TTC549 (cell line): ENCODE results near the gene CD37.
"Not testable (repeated sequence)": the region's sequence is repeated elsewhere in the genome, so short reads cannot be mapped to it uniquely, and the experiment has no call there.

Experiments
- FAIRE-seq: peaks from 2 replicates; lab custom pipeline; 2012; peaks lifted over from hg19 to GRCh38; lab: Jason Lieb, UNC

The CD37 gene, protein sequence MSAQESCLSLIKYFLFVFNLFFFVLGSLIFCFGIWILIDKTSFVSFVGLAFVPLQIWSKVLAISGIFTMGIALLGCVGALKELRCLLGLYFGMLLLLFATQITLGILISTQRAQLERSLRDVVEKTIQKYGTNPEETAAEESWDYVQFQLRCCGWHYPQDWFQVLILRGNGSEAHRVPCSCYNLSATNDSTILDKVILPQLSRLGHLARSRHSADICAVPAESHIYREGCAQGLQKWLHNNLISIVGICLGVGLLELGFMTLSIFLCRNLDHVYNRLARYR

DNA sequence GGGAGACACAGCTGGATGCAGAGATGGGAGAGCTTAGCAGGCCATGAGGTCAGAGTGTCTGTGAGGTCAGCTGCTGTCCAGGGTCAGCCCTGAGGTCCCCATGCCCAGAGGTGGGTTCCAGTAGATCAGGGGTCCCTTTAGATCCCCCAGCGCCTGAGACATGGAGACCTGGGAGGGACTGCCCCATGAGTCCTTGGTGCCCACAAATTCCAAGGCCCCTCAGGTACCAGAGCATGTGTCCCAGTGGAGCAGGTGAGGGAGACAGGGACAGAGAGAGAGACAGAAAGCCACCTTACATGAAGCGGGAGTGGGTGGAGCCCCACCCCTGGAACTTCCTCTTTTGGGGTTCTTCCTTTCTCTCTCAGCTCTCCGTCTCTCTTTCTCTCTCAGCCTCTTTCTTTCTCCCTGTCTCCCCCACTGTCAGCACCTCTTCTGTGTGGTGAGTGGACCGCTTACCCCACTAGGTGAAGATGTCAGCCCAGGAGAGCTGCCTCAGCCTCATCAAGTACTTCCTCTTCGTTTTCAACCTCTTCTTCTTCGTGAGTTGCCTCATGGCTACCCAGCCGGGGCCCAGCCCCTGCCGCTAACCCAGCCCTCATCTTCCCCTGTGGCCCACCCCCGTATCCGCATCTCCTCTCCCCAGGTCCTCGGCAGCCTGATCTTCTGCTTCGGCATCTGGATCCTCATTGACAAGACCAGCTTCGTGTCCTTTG is at the start of gene CD37:
Gene CD37, plus strand, starts transcription at position 336 of the 713 bp plus-strand sequence. Its CDS starts 135 bp downstream, at position 471.
- FAIRE-seq = no peak

DNA sequence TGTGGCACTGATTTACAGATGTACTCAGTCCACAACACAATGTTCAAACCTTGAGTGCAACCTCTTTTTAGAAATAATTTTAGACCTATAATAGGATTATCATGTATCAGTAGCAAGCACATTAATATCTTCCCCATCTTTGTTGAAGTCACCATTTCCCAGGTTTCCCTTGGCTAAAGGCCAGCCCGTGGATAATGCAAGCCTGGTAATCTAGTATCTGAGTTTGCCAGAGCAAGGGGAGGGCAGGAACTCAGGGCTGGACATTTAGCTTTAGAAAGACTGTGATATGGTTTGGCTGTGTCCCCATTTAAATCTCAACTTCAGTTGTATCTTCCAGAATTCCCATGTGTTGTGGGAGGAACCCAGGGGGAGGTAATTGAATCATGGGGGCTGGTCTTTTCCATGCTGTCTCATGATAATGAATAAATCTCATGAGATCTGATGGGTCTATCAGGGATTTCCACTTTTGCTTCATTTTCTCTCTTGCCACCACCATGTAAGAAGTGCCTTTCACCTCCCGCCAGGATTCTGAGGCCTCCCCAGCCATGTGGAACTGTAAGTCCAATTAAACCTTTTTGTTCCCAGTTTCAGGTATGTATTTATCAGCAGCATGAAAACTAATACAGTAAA is 48.0 kb upstream of the CD37 start:
- FAIRE-seq = no peak

DNA sequence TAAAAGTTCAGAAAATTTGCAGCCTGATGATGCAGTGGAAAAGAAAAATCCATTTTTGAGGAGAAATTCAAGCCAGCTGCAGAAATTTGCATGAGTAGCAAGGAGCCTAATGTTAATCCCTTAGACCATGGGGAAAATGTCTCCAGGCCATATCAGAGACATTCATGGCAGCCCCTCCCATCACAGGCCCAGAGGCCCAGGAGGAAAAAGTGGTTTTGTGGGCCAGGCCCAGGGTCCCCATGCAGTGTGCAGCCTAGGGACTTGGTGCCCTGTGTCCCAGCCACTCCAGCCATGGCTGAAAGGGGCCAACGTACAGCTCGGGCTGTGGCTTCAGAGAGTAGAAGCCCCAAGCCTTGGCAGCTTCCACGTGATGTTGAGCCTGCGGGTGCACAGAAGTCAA is 47.0 kb upstream of the CD37 start:
- FAIRE-seq = not testable (repeated sequence)

DNA sequence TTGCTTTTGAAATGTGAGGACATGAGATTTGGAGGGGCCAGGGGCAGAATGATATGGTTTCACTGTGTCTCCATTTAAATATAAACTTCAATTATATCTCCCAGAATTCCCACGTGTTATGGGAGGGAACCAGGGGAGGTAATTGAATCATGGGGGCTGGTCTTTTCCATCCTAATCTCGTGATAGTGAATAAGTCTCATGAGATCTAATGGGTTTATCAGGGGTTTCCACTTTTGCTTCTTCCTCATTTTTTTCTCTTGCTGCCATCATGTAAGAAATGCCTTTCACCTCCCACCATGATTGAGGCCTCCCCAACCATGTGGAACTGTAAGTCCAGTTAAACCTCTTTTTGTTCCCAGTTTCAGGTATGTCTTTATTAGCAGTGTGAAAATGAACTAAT is 45.9 kb upstream of the CD37 start:
- not testable (repeated sequence) for FAIRE-seq

DNA sequence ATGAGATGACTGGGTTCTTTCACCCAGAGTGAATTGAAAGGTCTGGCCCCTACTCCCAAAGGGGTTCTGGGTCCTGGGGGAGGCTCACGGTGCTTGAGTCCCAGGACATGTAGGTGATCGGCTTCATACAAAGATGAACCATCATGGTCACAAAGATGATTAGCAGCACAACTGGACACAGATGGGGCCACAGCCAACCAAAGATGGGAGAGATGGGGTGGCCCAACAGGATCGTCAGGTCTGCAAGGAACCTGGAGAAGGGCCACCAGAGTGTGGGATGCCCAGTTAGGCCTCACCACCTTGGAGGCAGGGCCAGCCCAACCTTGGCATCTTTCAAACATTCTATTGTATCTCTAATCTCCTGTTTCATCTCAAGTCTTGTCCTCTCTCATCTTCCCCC is 44.7 kb upstream of the CD37 start:
- FAIRE-seq = no peak

DNA sequence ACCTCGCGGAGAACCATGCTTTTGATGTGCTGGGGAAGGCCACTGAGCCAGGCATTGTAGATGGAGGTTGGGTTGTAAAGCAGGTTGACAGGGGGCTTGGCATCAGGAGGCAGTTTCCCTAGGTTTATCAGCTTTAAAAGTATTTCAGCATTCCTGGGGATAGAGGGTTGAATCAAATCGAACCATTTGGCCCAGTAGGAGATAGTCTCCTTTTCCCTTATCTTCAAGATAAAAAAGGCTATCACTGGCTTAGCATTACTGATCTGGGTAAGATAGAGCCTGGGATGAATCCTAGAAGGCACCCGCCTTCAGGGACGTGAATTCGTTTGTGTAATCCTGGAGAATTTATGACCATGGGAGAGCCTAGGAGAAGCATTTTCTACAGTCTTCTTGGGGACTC is 40.8 kb upstream of the CD37 start:
- FAIRE-seq = no peak

DNA sequence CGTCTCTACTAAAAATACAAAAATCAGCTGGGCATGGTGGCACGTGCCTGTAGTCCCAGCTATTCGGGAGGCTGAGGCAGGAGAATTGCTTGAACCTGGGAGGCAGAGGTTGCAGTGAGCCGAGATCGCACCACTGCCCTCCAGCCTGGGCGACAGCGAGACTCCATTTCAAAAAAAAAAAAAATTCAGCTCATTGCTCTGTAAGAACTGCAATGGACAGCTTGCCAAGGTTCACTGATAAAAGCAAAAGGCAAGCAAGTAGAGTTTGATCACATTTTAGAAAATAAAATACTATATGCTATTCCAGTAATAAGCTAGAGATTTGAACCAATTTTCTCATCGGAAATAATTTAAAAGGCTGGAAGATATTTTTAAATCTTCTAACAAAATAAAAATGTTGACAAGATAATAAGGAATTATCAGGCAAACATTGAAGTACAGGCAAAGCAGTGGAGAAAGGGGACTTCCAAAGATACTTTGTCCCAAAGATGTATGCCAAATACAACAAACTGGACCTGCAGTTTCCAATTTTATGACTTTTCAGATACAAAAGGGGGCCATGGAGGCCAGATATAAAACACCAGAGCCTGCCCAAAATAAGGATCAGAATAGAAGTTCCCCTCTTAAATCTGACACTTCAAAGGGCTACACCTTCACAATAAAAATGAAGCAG is 39.9 kb upstream of the CD37 start:
- no peak for FAIRE-seq

DNA sequence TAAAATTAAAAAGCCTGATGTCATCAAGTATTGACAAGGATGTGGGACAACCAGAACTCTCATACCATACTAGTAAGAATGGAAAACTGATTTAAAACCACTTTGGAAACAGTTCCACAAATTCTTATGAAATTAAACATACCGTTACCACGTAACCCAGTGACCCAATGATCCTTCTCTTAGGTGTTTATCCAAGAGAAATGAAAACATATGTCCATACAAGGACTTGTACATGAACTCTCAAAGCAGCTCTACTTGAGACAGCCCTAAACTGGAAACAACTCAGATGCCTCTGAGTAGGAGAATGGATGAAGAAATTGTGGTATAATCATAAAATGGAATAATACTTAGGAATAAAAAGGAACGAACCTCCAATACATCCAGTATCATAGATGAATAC is 37.8 kb upstream of the CD37 start:
- no peak for FAIRE-seq

DNA sequence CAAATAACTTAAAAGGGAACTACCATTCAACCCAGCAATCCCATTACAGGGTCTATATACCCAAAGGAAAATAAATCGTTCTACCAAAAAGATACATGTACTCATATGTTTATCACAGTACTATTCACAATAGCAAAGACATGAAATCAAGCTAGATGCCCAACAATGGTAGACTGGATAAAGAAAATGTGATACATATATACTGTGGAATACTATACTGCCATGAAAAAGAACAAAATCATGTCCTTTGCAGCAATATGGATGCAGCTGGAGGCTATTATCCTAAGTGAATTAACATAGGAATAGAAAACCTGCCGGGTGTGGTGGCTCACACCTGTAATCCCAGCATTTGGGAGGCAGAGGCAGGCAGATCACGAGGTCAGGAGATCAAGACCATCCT is 36.6 kb upstream of the CD37 start:
- not testable (repeated sequence) for FAIRE-seq

DNA sequence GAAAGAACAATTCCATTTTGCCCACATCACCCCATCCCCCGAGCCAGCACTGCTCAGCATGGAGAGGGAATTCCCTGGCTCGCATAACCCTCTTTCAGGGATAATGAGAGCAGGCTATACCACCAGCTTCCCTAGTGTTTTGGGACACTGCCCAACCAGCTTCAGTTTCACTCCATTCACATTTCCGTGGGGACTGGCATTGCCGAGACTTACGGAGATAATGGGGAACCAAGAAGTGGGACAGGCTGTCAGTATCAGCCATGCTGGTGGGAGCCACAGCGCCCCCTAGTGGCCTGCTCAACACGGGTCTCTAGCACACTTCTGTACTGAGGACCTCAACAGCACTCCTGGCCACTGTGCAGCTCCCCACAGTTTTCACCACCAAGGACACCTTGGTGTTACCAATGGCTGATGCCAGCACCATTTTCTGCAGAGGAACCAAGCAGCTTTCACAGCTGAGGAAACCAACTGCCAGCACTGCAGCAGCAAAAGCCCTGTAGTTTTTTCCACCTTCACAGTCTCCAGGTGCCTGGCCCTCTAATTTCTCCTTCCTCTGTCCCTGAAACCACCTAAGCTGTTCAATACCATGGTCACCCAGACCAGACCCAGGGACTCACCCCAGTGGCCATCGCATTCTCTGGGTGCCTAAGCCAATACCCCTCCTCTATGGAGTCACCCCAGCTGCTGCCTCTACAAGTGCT is 33.9 kb upstream of the CD37 start:
- FAIRE-seq = no peak

DNA sequence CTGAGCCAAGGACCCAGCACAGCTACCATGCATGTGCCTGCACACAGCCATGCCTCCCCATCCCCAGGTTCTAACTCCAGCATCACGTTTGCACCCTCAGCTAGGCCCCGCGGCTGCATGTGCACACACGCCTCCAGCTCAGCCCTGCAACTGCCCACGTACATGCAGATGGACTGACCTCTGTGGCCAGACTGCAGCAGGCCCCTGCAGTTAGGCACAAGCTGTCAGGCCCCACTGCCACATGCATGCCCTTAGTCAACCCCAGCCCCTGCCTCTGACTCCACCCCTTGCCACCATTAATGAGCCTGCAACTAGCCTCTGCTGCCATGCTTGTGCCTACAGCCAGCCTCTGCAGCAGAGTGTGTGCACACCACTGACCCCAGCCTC is 33.3 kb upstream of the CD37 start:
- FAIRE-seq = no peak

DNA sequence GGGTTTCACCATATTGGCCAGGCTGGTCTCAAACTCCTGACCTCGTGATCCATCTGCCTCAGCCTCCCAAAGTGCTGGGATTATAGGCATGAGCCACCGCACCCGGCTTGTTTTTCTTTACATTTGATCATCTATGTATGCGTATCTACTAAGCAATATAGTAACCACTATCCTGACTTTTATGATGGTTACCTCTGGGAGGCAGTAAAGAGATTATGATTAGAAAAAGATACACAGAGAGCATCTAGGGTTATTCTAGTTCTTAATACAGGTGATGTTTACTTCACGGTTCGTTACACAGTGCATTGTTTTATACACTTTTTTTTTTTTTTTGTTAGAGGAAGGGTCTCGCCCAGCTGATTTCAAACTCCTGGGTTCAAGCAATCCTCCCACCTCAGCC is 28.5 kb upstream of the CD37 start:
- FAIRE-seq = not testable (repeated sequence)

DNA sequence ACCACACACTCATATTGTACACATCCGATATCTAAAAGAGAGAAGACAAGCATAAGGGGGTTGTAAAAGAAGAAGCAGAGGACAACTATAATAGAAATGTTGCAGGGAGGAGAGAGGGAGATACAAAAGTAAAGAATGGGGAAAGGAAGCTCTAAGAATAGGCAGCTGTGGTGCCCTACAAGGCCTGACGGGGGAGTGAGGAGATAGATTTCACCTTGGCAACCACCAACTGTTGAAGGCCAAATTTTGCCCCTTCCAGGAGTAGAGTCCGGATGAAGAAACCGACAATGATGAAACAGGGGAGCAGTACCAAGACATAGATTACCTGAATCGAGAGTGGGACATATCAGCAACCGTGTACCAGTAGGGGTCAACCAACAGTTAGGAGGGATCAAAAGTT is 26.1 kb upstream of the CD37 start:
- FAIRE-seq = no peak

DNA sequence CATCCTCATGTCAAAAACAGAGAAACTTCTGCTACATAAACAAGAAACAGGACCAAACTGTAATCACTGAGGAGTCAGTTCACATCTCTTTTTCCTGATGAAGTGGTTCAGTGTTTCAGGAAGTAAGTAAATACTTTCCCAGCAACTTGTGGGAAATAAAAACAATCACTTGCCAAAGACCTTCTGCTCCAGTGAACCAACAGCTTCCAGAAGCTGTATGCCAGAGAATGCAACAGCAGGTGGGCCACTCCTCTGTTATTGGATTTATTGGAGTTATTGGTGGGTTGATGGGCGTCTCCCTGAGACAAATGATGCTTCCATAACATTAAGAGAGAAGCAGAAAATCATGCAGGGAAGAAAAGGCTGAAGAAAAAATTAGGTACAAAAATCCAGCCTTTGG is 20.1 kb upstream of the CD37 start:
- no peak for FAIRE-seq

DNA sequence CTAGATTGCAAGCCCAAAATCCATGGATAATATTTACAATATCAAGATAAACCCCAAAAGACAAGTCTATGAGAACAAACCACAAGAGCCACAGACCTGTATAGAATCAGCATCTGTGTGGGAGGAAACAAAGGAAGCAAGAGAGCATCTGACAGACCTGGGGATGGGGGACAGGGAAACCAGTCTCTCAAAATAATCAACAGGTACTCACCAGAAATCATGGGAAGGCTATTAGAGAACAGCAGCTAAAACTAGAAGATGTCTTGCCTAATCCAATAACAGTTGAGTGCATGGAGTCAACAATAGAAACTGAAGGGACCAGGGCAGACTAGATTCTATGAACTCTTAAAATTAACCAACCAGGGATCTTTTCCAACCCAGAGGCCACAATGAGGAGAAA is 18.9 kb upstream of the CD37 start:
- no peak for FAIRE-seq

DNA sequence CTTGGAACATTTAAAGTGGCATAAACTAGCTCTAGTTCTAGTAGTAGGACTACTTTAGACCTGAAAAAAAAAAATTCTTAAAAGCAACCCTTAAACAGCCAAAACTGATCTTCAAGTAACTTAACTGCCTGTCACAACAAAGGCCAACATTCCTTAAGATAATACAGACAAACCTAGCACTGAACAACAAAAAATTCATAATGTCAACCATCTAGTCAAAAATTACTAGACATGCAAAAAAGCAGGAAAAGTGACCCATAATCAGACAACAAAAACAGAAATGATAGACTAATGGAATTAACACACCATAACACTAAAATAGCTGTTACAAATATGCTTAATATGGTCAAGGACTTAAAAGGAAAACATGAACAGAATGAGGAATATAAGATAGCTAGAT is 16.9 kb upstream of the CD37 start:
- FAIRE-seq = no peak

DNA sequence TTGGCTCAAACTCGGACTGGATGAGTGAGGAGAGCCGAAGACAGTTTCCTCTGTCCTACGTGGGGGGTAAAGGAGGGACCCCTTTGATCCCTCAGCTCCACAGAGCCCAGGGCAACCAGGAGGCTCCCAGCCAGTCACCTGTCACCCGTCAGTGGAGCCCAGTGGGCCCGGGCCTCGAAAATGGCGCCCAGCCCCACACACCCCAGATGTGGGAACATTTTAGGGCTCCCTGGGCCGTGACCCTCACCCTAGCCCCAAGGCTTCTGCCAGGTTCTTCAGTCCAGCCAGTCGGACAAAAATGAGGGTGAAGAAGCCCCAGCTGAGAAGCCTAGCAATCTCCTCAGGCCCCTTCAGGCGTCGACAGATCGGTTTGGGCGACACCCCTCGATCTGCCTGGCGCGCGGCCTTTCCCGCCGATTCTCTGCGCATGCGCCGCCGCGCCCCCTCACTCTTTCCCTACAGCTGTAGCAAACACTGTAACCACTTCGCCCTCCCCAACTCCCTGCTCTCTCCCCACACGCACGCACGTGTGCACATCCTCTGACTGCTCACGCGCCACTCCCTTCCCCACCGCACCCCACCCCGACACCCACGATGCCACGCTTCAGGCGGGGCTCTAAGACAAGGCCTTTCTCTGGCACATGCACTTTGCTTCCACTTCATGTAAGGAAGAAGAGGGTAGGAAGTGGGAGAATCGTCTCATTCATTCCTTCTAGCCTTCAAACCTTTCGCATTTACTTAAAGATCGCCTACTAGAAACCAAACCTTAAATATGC is 10.2 kb upstream of the CD37 start, which contains the start of gene SLC6A16:
Gene SLC6A16, minus strand, starts transcription at position 391 of the 776 bp plus-strand sequence. CDS start 13,844 bp downstream, outside the sequence.
- FAIRE-seq = no peak

DNA sequence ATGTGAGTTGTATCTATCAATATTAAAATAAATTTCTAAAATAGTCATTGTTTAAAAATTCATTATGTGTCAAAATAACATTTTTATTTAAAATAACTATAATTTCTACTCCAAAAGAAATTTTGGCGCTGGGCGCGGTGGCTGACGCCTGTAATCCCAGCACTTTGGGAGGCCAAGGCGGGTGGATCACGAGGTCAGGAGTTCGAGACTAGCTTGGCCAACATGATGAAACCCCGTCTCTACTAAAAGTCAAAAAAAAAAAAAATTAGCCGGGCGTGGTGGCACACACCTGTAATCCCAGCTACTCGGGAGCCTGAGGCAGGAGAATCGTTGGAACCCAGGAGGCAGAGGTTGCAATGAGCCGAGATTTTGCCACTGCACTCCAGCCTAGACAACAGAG is 9.4 kb upstream of the CD37 start:
- not testable (repeated sequence) for FAIRE-seq

DNA sequence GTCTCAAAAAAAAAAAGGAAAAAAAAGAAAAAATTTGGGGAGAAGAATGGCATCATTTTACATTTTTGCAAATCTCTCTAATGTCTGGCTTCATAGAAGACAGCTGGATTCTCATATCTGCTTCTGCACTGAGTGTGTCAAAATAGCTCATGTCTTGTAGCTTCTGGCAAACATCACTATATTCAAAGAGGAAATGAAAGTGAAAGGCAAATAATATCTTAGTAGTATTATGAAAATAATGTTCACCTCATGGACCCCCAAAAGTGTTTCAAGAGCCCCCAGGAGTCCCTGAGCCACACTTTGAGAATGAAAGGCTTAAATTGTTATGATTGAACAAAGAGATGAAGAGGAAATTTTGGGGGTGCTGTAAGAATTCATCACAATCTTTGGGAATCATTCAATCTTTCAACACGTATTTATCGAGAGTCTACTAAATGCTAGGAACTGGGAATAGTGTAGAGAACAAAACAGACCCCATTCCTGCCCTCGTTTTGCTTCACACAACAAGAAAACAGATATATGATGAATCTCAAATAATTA is 9.0 kb upstream of the CD37 start:
- no peak for FAIRE-seq

DNA sequence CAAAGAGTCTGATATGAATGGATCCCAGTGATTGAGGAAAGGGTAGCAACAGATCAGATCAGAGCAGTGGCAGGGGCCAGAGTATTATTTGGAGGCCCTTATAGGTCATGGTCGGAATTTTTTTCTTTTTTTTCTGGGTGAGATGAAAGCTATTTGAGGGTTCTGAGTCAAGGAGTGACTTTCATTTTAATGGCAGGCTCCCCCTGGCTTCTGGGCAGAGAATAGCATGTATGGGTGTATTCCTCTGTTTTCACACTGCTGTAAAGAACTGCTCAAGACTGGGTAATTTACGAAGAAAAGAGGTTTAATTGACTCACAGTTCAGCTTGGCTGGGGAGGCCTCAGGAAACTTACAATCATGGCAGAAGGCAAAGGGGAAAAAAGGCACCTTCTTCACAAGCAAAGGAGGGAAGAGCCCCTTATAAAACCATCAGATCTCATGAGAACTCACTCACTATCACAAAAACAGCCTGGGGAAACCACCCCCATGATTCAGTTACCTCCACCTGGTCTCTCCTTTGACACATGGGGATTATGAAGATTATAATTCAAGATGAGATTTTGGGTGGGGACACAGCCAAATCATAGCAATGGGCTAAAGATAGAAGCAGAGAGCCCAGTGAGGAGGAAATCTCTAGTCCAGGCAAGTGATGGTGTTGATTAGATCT is 7.2 kb upstream of the CD37 start:
- no peak for FAIRE-seq

DNA sequence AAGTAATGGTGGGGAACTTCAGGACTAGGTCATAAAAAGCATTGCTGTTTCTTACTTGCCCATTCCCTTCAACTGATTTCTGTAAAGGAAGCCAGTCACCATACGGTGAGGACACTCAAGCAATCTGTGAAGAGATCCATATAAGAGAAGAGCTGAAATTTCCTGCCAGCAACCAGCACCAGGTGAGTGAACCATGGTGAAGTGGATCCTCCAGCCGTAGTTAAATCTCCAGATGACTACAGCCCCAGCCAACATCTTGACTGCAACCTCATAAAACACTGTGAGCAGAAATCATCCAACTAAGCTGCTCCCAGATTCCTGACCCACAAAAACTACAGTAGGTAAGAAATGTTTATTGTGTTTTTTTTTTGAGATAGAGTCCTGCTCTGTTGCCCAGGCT is 6.5 kb upstream of the CD37 start:
- FAIRE-seq = no peak
